Esophagus mucosa (tissue), 1 donor: ENCODE measurements around the gene TFDP2. TPM values are rescaled to one million over a fixed set of nuclear protein-coding genes. Genes with fewer than 3 reads are reported as not detected.
"Not testable (repeated sequence)": the region's sequence is repeated elsewhere in the genome, so short reads cannot be mapped to it uniquely, and the experiment has no call there.

ENCODE experiments used
- ATAC-seq: fragments of 200-7000 bp; cut with Tn5 transposase; one replicate; pipeline ENCODE4 v1.9.1; 2020
- total RNA-seq: library from RNA; stranded (reverse); gene quantifications from one replicate; pipeline ENCODE4 v1.2.4, GENCODE V29; 2023
- donor health status: DM: yes; HTN: yes; CAD: no.

The TFDP2 gene
- total RNA-seq, 1 donor from 2014 or later: 20.8 TPM

DNA sequence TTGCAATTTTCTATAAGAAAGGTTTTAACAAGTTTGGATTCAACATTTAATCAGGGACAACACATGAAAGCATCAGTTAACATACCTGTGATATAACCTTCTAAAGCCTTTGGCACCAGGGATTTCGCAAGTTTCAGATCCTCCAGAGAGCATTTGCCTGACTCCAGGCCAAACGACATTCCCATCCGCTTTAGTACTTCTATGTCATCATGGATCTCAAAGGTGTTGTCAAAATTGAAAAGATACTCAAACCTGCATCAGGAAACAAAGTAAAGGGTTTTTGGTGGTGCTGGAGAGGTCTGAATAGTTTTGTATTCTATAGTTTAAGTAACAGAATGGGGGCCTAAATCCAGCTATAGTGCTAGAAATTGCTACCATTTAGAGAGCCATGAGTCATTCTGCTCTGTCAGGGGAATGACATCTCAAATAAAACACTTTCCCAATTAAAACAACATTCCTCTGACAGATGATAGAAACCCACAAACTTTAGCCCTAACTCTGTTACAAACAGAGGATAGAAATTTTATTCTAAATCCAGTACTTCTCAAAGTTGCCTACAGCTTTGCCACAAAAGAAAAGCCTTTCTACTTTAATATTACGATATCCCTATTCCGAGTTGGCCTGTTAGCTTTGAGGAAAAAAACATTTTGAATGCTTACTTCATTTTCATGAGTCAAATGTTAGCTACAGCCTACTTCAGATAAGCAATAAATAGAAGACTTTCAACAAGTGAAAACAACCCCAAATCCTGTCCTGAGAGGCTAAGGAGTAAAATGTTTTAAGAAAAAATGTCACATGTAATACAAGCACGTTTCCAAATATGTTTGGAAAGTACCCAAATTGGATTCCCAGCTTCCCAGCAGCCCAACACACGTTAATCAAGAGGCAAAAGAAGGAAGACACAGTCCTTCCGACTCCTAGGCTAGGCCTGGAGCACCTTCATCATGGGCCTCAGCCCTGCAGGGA is 189.5 kb downstream of the TFDP2 start:
- no peak for ATAC-seq

GRCh38 chr3:141955175-141955574 is 194.2 kb downstream of the TFDP2 start:
- peak; percentile 61 for ATAC-seq

- peak; percentile 78 for ATAC-seq
Measured at GRCh38 chr3:141952611-141953010, 196.7 kb downstream of the TFDP2 start.

DNA sequence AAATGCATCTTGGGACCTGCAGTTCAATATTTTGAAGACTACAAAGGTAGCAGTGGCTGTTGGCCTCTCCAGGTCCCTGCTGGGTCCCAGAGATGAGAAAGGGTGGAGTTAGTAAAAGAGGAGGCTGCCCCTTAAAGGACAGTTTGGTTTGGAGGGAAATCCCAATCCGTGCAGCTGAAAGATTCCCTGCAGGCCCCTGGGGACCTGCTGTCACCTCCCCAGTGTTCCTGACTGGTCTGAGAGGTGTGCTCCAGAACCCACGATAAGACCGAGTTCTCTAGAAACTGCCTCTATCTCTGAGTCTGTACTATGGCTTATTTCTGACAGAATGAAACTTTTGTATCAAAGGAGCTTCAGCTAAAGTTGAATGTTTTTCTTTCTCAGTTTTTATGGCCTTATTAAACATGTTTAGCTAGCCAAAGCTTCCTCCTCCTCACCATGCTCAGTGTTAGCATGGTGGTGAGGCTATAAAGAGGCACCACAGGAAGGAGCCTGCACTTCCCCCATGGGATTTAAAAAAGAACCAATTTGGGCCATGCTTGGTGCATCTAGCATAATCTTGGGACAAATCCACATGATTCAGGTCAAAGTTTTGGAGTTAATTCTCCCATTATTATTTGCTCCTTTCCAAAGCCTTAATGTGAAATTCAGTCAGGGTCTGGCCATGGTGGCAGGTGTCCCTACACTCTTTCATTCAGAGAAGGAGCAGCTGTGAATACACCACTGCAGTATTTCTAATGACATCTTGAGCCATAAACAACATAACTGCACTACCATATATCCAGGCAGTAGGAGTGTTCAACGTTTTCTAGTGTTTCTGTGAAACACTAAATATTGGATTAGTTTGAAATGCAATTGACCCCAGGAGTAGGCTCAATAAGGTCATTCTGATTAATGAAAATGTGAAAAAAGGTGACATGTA is 198.5 kb downstream of the TFDP2 start:
- ATAC-seq: no peak

- ATAC-seq: no peak
Measured at GRCh38 chr3:141949972-141950371, 199.4 kb downstream of the TFDP2 start.

GRCh38 chr3:141949399-141949798 is 199.9 kb downstream of the TFDP2 start:
- no peak for ATAC-seq

- no peak for ATAC-seq
Measured at GRCh38 chr3:141945726-141946485, 203.4 kb downstream of the TFDP2 start.

DNA sequence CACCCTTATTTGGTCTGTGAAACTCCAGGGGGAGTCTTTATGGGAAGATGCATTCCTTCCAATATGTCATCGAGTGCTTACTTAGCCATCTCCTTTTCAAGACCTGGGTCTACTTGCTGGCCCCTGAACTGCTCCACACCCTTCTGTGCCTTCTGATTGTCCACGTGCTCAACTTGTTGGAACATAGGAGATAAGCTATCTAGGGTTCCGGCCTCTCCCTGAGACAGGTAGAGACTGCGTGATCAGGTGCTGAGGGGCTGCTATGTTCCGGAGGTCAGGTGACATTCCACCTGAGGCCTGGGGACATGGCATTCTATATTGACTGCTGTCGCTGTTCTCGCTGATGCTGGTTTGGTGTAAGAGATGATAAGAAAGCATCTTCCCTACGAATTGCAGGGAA is 207.3 kb downstream of the TFDP2 start:
- no peak for ATAC-seq

DNA sequence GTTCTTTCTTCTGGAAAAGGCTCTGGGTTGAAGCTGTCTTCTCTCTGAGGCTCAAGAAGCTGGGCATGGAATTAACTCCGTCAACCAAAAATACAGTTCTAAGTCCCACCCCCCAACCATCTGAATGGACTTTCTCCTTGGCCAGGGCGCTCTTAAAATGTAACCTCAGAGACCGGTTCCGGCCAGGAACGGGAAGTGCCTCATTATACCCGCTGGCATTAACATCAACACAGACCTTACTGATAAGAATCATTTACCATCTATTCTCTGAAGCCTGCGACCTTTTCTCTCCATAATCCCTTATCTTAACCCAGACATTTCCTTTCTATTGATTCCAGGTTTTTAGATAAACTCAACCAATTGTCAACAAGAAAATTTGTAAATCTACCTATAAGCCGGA is 208.3 kb downstream of the TFDP2 start:
- no peak for ATAC-seq

GRCh38 chr3:141940194-141940776 is 209.1 kb downstream of the TFDP2 start:
- ATAC-seq: peak; percentile 94

GRCh38 chr3:141939759-141940158 is 209.6 kb downstream of the TFDP2 start:
- ATAC-seq: no peak

GRCh38 chr3:141938011-141938500 is 211.3 kb downstream of the TFDP2 start:
- ATAC-seq: no peak

- ATAC-seq: no peak
Measured at GRCh38 chr3:141934354-141934753, 215.0 kb downstream of the TFDP2 start.

- no peak for ATAC-seq
Measured at GRCh38 chr3:141933421-141934300, 215.7 kb downstream of the TFDP2 start.

DNA sequence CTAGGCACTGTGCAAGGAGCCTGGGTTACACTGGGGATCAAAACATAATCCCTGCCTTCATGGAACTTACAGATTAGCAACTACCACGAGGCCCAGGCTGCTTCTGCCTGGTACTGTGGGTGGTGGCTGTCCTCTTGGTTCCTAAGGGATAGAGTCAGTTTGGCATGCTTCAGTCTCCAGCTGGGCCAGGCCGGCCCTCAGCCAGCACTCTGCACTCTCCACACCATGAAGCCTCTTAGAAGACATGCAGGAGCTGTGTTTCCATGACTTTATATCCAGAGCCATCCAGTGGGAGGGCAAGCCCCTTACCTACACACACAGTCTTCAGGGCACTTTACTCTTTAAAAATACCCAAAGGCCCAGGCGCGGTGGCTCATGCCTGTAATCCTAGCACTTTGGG is 218.5 kb downstream of the TFDP2 start:
- ATAC-seq: peak; percentile 27

- ATAC-seq: no peak
Measured at GRCh38 chr3:141929341-141929995, 219.9 kb downstream of the TFDP2 start.

GRCh38 chr3:141928631-141929270 is 220.6 kb downstream of the TFDP2 start:
- ATAC-seq: no peak

GRCh38 chr3:141926929-141927328 is 222.4 kb downstream of the TFDP2 start:
- ATAC-seq: no peak

DNA sequence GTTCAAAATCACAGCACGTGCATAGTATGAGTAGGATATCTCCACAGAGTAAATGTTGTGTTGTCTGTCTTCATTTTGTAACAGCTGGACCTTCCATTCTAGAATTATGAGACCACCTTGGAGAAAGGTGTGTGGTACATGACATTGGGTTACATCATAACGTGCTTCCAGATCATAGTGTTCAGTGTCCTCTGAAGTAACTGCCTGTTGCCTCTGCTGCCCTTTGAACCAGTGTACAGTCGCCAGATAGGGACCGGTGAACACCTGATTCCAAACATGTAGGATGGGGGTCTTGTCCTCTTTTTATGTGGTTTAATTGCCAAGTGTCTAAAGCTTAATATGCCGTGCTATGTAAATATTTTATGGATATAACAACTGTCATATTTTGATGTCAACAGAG is 223.7 kb downstream of the TFDP2 start:
- ATAC-seq: not testable (repeated sequence)

DNA sequence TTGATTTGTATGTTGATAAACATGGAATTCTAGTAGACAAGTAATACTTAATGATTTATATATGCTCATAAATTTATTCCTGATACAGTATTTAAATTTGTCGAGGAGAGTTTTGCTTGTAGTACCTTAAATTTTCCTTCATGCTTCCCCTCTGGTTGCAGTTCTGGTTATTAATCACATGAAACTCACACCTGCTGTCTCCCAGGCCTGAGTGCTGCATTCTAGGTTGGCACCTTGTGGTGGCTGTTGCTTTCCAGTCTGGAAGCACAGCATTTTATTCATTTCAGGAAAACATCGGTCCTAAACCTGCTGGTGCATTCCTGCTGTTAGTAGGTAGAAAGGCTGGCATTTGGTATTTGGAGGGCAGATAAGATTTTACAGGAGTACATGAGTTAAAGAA is 228.0 kb downstream of the TFDP2 start:
- no peak for ATAC-seq
